Ovary (tissue), 3 donors: ENCODE results near the gene MALRD1.

ENCODE experiments used
- EP300 ChIP-seq: sonication (generic); formaldehyde crosslinking; IDR thresholded peaks from one replicate; pipeline ENCODE4 v1.6.1; 2017; ENCODE audit warnings: antibody characterized with exemption
- POLR2A ChIP-seq: fragments of 450-650 bp; IDR thresholded peaks from one replicate; pipeline ENCODE4 v1.6.1; 2017; ENCODE audit warnings: antibody characterized with exemption, mild to moderate bottlenecking, moderate library complexity
- TF ChIP-seq, protein P1 (sequence below), 3 donors: fragments of 450-650 bp in 2 of 3; fragments of 200-600 bp in 1 of 3; IDR thresholded peaks; one replicate each; pipeline versions ENCODE4 v1.5.1 to v1.8.0; 2016 to 2022; ENCODE audit warnings: antibody characterized with exemption in 3 of 3, mild to moderate bottlenecking in 1 of 3
- donor health status: DM: no; HTN: no; CAD: no.

DNA sequence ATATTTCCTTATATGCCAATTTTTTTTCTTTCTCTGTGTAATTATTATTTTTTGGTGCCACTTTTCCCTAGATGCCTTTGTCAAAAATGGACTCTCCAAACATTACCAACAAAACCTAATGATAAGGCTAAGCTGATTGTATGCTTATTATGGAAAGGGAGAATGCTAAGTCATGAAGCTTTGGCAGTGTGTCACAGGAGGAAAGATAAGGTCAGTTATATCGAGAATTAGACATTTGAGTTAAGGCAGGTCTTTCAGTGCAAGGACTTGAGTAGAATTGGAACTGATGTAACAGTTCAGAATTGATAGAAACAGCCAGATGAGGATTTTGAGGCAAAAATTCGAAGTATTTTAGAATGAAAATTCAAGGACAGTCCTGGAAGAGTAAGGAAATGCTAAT is 16.8 kb upstream of the MALRD1 start:
- TF ChIP-seq POLR2A: no peak
- TF ChIP-seq, protein P1, sequence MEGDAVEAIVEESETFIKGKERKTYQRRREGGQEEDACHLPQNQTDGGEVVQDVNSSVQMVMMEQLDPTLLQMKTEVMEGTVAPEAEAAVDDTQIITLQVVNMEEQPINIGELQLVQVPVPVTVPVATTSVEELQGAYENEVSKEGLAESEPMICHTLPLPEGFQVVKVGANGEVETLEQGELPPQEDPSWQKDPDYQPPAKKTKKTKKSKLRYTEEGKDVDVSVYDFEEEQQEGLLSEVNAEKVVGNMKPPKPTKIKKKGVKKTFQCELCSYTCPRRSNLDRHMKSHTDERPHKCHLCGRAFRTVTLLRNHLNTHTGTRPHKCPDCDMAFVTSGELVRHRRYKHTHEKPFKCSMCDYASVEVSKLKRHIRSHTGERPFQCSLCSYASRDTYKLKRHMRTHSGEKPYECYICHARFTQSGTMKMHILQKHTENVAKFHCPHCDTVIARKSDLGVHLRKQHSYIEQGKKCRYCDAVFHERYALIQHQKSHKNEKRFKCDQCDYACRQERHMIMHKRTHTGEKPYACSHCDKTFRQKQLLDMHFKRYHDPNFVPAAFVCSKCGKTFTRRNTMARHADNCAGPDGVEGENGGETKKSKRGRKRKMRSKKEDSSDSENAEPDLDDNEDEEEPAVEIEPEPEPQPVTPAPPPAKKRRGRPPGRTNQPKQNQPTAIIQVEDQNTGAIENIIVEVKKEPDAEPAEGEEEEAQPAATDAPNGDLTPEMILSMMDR (IDR thresholded peaks at IDR 0.05): no peak
- TF ChIP-seq EP300: no peak
